ENCODE results near the gene KLK15. TPM values are rescaled to one million over a fixed set of nuclear protein-coding genes. Genes with fewer than 3 reads are reported as not detected.

The KLK15 gene
- total and polyA plus RNA-seq, 2 of the 13 experiments (the other 11 are each of a cell fraction or from before 2014, with no cell fraction given) = not detected

DNA sequence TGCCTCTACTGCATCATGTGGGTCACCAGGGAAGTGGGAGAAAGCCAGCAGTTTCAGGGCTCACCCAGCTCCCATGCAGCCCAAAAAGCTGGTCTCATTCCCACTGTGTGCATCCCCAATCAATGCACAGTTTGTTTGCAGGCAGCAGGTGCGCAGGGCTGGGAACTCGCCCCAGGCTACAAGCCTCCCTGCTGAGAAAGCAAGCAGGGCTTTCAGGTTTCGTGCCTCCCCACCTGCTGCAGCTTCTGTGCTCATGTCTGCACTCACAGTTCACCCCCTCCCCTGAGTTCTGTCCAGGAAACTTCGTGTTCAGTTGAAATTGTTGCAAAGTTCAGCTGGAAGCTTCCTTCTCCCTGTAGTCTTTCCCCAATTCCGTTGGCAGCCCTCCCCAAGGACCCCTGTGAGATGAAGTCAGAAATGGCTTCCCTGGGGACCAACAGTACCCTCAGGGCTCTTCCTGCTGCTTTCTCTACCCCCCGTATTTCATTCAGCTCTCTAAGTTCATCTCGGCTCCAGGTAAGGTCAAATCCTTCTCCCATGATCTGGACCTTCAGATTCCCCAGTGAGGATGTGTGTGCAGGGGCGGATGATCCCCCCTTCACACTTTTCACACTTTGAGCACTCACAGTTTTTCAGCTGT, 11.0 kb upstream of the KLK15 start (continued):
- TF ChIP-seq, protein P1, sequence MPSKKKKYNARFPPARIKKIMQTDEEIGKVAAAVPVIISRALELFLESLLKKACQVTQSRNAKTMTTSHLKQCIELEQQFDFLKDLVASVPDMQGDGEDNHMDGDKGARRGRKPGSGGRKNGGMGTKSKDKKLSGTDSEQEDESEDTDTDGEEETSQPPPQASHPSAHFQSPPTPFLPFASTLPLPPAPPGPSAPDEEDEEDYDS (CRISPR knock-in tag; IDR thresholded peaks at IDR 0.05) = no peak
- TF ChIP-seq CBX5 (CRISPR knock-in tag; IDR thresholded peaks at IDR 0.05; ENCODE audit: borderline replicate concordance) (no peak), NPAS2 (CRISPR knock-in tag; IDR thresholded peaks at IDR 0.05; ENCODE audit: borderline replicate concordance) (no peak), ZFP36L2 (CRISPR knock-in tag; IDR thresholded peaks at IDR 0.05) (no peak), NFE2 (CRISPR knock-in tag; IDR thresholded peaks at IDR 0.05) (no peak)
- TF ChIP-seq, protein P2, sequence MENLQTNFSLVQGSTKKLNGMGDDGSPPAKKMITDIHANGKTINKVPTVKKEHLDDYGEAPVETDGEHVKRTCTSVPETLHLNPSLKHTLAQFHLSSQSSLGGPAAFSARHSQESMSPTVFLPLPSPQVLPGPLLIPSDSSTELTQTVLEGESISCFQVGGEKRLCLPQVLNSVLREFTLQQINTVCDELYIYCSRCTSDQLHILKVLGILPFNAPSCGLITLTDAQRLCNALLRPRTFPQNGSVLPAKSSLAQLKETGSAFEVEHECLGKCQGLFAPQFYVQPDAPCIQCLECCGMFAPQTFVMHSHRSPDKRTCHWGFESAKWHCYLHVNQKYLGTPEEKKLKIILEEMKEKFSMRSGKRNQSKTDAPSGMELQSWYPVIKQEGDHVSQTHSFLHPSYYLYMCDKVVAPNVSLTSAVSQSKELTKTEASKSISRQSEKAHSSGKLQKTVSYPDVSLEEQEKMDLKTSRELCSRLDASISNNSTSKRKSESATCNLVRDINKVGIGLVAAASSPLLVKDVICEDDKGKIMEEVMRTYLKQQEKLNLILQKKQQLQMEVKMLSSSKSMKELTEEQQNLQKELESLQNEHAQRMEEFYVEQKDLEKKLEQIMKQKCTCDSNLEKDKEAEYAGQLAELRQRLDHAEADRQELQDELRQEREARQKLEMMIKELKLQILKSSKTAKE (CRISPR knock-in tag; IDR thresholded peaks at IDR 0.05; ENCODE audit: borderline replicate concordance) = no peak

DNA sequence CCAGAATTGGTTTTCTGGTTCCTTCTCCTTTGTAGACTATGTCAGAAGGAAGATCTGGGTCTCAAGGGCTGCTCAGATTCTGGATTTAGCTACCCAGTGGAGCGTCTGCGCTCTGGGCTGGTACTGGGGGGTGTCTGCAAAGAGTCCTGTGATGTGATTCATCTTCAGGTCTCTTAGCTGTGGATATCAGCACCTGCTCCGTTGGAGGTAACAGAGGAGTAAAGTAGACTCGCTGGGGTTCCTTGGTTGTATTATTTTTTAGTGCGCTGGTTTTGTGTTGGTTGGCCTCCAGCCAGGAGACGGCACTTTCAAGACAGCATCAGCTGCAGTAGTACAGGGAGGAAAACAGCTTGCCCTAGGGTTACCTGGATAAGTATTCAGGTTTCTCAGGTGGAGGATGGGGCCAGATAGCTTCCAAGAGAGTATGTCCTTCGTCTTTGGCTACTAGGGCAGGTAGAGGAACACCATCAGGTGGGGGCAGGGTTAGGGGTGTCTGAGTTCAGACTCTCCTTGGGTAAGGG, 10.4 kb upstream of the KLK15 start:
- intact Hi-C loops (cut with micrococcal nuclease; ENCODE audit: unreplicated experiment) (no loop called here), in situ Hi-C loops (cut with HindIII; ENCODE audit: extremely low pct_ligation_motif_present, low pct_unique_long_range_greater_than_20kb) (no loop called here)
- ChIA-PET CTCF (ENCODE audit: low intra/inter-chr PET ratio, low total read pairs) (no interaction called here), POLR2A (no interaction called here)
- no peak overlapping the region for H3K4me2 ChIP-seq (ENCODE audit: low read depth, low read length)
- WGBS (ENCODE audit: low lambda C conversion rate) = 2% methylated on average over 7 of the region's 7 CpGs
- TF ChIP-seq SRSF9 (IDR thresholded peaks at IDR 0.05; ENCODE audit: borderline replicate concordance, insufficient read depth, low read depth, low read length, poor library complexity, severe bottlenecking) (no peak), ZNF451 (CRISPR knock-in tag; IDR thresholded peaks at IDR 0.05) (no peak), MBNL3 (CRISPR knock-in tag; conservative IDR thresholded peaks at IDR 0.05) (no peak), SNAPC2 (CRISPR knock-in tag; IDR thresholded peaks at IDR 0.05) (no peak), ZMAT3 (CRISPR knock-in tag; conservative IDR thresholded peaks at IDR 0.05) (no peak), ZFP41 (CRISPR knock-in tag; IDR thresholded peaks at IDR 0.05; ENCODE audit: borderline replicate concordance) (no peak), ZBTB20 (CRISPR knock-in tag; IDR thresholded peaks at IDR 0.05; ENCODE audit: borderline replicate concordance, low read depth) (no peak), RARG (CRISPR knock-in tag; IDR thresholded peaks at IDR 0.05; ENCODE audit: low read depth) (no peak)
- no peaks in the 10 kb centered on the region for H3K9me3 ChIP-seq (ENCODE audit: low read length)
- no TSS peak for BruUV-seq (replicated peaks)
- H3K9ac ChIP-seq (ENCODE audit: insufficient read depth, low read depth, low read length) = no peak overlapping the region
- DNase-seq (ENCODE audit: low spot score) (no peak), FAIRE-seq (no peak), ATAC-seq (no peak)
- H4K20me1 ChIP-seq (ENCODE audit: insufficient read depth, low read length) = no peaks in the 10 kb centered on the region
- no peak overlapping the region for H3K4me3 ChIP-seq (replicated peaks in 1 of 3; ENCODE audit: insufficient read depth in 1 of 3, low read depth in 2 of 3, low read length in 3 of 3)
- H3K27me3 ChIP-seq (ENCODE audit: control insufficient read depth in 1 of 2, insufficient read depth in 2 of 2, low read length in 2 of 2) = peaks cover 0 to 4% of the 10 kb centered on the region in 2 experiments; a peak in 2 of 5 replicates
- no peak overlapping the region for H2AFZ ChIP-seq (ENCODE audit: low read length)
- no peaks in the 10 kb centered on the region for H3K4me1 ChIP-seq (ENCODE audit: insufficient read depth, low read length)
- H3K27ac ChIP-seq (ENCODE audit: extremely low read length, insufficient read depth, low read length) = no peak overlapping the region
- no peaks in the 10 kb centered on the region for H3K36me3 ChIP-seq (replicated peaks in 1 of 2; ENCODE audit: control insufficient read depth in 1 of 2, insufficient read depth in 2 of 2, low read length in 2 of 2)
- H3K79me2 ChIP-seq (ENCODE audit: insufficient read depth, low read length) = no peaks in the 10 kb centered on the region
